ENCODE results near the gene NRAP. TPM values are rescaled to one million over a fixed set of nuclear protein-coding genes. Genes with fewer than 3 reads are reported as not detected.

Gene NRAP
- polyA plus RNA-seq, 1 donor from 2014 or later: not detected

DNA sequence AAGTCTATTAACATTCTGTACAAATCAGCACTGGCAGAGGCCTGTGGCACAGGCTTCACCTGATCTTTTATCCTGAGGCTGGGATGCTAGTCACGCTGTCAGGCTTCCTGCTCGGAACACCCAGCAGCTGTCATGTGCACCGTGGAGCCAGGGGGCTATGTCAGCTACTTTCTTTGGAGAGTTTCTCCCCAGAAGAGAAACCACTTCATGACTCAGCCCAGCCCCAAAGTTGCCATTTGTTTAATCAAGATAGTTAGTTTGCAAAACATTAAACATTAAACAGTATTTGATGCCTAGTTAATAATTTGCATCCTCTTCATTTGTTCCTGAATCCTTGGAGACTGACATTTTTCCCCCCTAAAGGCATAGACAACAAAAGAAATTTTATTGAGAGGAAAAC, 111.1 kb downstream of the NRAP start, which contains the start of gene HABP2:
HABP2 (plus strand) TSS at position 353 of the 400 bp plus-strand sequence. CDS start 69 bp downstream, outside the sequence.
- Histone ChIP-seq H3K4me3 (ENCODE audit: low read length) (no peak within 1 kb of the TSS), H3K27me3 (ENCODE audit: insufficient read depth, low read depth, low read length) (peaks cover 2% of the 10 kb centered on the region), H3F3A (ENCODE audit: insufficient read depth, low read length, poor library complexity, severe bottlenecking) (no peaks in the 10 kb centered on the region), H3K36me3 (ENCODE audit: insufficient read depth, low read length) (no peaks in the 10 kb centered on the region), H3K9me2 (ENCODE audit: insufficient read depth, low read length) (no peaks in the 10 kb centered on the region), H3K4me2 (ENCODE audit: low read length) (no peak within 1 kb of the TSS), H3K79me2 (replicated peaks; ENCODE audit: insufficient read depth, low read length) (no peaks in the 10 kb centered on the region), H3K27ac (ENCODE audit: low read length) (no peak within 1 kb of the TSS), H3K9ac (ENCODE audit: low read length) (no peak within 1 kb of the TSS), H2AFZ (ENCODE audit: low read depth, low read length) (no peak within 1 kb of the TSS), H3K9me3 (ENCODE audit: low read length) (no peaks in the 10 kb centered on the region), H4K20me1 (ENCODE audit: insufficient read depth) (no peaks in the 10 kb centered on the region)
- TF ChIP-seq EZH2 (IDR thresholded peaks at IDR 0.05; ENCODE audit: borderline replicate concordance, insufficient read depth, low read length, poor library complexity, severe bottlenecking) (no peak), EP300 (conservative IDR thresholded peaks at IDR 0.05; ENCODE audit: poor library complexity, severe bottlenecking) (no peak), SMC3 (conservative IDR thresholded peaks at IDR 0.05; ENCODE audit: poor library complexity) (no peak), CTCF (IDR thresholded peaks at IDR 0.05; ENCODE audit: poor library complexity, severe bottlenecking) (no peak), TAF1 (IDR thresholded peaks at IDR 0.05; ENCODE audit: low read depth) (no peak), MXI1 (conservative IDR thresholded peaks at IDR 0.05; ENCODE audit: poor library complexity, severe bottlenecking) (no peak), POLR2AphosphoS5 (IDR thresholded peaks at IDR 0.05) (no peak), RAD21 (conservative IDR thresholded peaks at IDR 0.05) (no peak)
- TF ChIP-seq, protein P1, sequence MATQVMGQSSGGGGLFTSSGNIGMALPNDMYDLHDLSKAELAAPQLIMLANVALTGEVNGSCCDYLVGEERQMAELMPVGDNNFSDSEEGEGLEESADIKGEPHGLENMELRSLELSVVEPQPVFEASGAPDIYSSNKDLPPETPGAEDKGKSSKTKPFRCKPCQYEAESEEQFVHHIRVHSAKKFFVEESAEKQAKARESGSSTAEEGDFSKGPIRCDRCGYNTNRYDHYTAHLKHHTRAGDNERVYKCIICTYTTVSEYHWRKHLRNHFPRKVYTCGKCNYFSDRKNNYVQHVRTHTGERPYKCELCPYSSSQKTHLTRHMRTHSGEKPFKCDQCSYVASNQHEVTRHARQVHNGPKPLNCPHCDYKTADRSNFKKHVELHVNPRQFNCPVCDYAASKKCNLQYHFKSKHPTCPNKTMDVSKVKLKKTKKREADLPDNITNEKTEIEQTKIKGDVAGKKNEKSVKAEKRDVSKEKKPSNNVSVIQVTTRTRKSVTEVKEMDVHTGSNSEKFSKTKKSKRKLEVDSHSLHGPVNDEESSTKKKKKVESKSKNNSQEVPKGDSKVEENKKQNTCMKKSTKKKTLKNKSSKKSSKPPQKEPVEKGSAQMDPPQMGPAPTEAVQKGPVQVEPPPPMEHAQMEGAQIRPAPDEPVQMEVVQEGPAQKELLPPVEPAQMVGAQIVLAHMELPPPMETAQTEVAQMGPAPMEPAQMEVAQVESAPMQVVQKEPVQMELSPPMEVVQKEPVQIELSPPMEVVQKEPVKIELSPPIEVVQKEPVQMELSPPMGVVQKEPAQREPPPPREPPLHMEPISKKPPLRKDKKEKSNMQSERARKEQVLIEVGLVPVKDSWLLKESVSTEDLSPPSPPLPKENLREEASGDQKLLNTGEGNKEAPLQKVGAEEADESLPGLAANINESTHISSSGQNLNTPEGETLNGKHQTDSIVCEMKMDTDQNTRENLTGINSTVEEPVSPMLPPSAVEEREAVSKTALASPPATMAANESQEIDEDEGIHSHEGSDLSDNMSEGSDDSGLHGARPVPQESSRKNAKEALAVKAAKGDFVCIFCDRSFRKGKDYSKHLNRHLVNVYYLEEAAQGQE (IDR thresholded peaks at IDR 0.05; ENCODE audit: borderline replicate concordance): no peak

DNA sequence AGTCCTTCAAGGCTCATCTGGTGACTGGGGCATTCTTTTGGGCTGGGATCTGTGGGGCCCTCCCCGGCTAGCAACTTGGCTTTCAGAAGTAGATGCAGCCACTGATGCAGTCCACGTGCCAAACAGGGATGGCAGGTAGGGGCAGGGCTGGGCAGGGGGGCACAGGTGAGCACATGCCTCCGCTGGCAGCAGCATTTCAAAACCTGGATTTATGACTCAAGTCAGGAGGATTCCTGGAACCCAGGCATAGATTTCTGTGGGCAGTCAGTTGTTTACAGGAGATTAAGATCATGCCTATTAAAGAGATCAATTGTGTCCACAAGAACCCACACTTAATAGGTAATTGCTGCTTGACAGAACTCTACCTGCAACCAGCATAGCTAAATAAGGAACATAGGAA, 111.8 kb downstream of the NRAP start:
- H3K4me2 ChIP-seq (ENCODE audit: low read length): no peak overlapping the region

More for the DNA sequence above, 111.8 kb downstream of the NRAP start:
- H3K79me2 ChIP-seq (replicated peaks; ENCODE audit: insufficient read depth, low read length): no peaks in the 10 kb centered on the region
- no peaks in the 10 kb centered on the region for H3K9me3 ChIP-seq (ENCODE audit: low read length)
- H2AFZ ChIP-seq (ENCODE audit: low read depth, low read length): no peak overlapping the region
- H3K4me3 ChIP-seq (ENCODE audit: low read length): no peak overlapping the region
- no peaks in the 10 kb centered on the region for H3K36me3 ChIP-seq (ENCODE audit: insufficient read depth, low read length)
- H3K27ac ChIP-seq (ENCODE audit: low read length): no peak overlapping the region
- no peaks in the 10 kb centered on the region for H3K27me3 ChIP-seq (ENCODE audit: insufficient read depth, low read depth, low read length)
- H3K9ac ChIP-seq (ENCODE audit: low read length): no peak overlapping the region
- H4K20me1 ChIP-seq (ENCODE audit: insufficient read depth): no peaks in the 10 kb centered on the region
- TF ChIP-seq POLR2AphosphoS5 (IDR thresholded peaks at IDR 0.05) (no peak), CTCF (IDR thresholded peaks at IDR 0.05; ENCODE audit: poor library complexity, severe bottlenecking) (no peak), EZH2 (IDR thresholded peaks at IDR 0.05; ENCODE audit: borderline replicate concordance, insufficient read depth, low read length, poor library complexity, severe bottlenecking) (no peak), TAF1 (IDR thresholded peaks at IDR 0.05; ENCODE audit: low read depth) (no peak), SMC3 (conservative IDR thresholded peaks at IDR 0.05; ENCODE audit: poor library complexity) (no peak), MXI1 (conservative IDR thresholded peaks at IDR 0.05; ENCODE audit: poor library complexity, severe bottlenecking) (no peak), RAD21 (conservative IDR thresholded peaks at IDR 0.05) (no peak), EP300 (conservative IDR thresholded peaks at IDR 0.05; ENCODE audit: poor library complexity, severe bottlenecking) (no peak)
- TF ChIP-seq, protein P1 (IDR thresholded peaks at IDR 0.05; ENCODE audit: borderline replicate concordance): no peak
- H3F3A ChIP-seq (ENCODE audit: insufficient read depth, low read length, poor library complexity, severe bottlenecking): no peaks in the 10 kb centered on the region
- H3K9me2 ChIP-seq (ENCODE audit: insufficient read depth, low read length): no peaks in the 10 kb centered on the region

All from neural cell (in vitro differentiated cells).